GM12872 (cell line): ENCODE measurements around the gene SULT1A2.

Source experiments
- CTCF ChIP-seq: IDR thresholded peaks from 3 replicates; pipeline ENCODE4 v1.5.1; 2011; ENCODE audit warnings: low read depth, mild to moderate bottlenecking, low read length, moderate library complexity; ENCODE audit not compliant: insufficient read depth

Gene SULT1A2

GRCh38 chr16:28590384-28591340 lies 6.2 kb downstream of the SULT1A2 start:
- TF ChIP-seq CTCF = no peak

GRCh38 chr16:28589930-28590329 lies 6.9 kb downstream of the SULT1A2 start:
- TF ChIP-seq CTCF = no peak

GRCh38 chr16:28589069-28589468 lies 7.8 kb downstream of the SULT1A2 start:
- no peak for TF ChIP-seq CTCF

GRCh38 chr16:28587386-28587785 lies 9.5 kb downstream of the SULT1A2 start:
- no peak for TF ChIP-seq CTCF

GRCh38 chr16:28586466-28586865 lies 10.4 kb downstream of the SULT1A2 start:
- no peak for TF ChIP-seq CTCF

GRCh38 chr16:28585674-28586073 lies 11.2 kb downstream of the SULT1A2 start:
- TF ChIP-seq CTCF = no peak

- no peak for TF ChIP-seq CTCF
These were observed 16.0 kb downstream of the SULT1A2 start for GRCh38 chr16:28580726-28581315.
